ENCODE results near the gene CSNK1G1.
A peak's percentile ranks its signal among the peaks of the same experiment; 100 is the strongest.

Gene CSNK1G1

DNA sequence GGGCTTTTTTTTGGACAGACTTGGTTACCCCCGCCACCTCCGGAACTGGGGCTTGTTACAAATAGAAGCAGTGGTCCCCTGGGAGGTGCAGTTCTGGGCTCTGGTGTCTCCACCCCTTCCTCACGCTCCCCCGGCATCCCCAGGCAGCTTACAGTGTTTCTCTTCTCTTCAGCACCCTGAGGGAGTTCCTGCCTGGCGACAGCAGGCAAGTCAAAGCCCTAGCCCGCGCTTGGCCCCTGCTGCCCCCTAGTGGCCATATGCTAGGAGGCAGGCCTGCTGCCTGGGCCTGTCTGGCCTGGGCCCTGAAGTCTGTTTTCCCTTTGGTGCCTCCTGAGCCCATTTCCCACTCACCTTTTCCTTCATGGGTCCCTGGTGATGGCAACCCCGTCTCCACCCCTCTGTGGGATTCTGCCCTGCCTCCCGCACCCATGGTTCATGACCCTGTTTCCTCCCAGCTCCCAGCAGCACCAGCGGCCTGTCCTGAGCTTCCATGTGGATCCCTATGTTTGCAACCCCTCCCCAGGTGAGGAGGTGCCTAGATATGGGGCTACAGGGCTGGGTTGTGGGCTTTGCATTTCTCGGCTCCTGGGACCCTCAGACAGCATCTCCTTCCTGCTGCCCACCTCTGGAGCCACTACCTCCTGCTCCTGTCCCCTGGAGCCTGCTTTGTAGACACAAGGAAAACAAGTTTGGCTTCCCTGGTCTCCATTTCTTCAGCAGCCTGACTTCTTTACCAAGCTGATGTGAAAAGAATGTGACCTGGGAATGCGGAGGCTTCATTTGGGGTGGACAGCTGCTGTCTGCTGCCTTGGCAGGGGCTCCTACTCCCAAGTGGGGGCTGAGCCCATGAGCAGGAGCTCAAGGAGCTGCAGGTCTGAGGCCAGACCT, 202.2 kb downstream of the CSNK1G1 start:
- peak; percentile 74 for DNase-seq

DNA sequence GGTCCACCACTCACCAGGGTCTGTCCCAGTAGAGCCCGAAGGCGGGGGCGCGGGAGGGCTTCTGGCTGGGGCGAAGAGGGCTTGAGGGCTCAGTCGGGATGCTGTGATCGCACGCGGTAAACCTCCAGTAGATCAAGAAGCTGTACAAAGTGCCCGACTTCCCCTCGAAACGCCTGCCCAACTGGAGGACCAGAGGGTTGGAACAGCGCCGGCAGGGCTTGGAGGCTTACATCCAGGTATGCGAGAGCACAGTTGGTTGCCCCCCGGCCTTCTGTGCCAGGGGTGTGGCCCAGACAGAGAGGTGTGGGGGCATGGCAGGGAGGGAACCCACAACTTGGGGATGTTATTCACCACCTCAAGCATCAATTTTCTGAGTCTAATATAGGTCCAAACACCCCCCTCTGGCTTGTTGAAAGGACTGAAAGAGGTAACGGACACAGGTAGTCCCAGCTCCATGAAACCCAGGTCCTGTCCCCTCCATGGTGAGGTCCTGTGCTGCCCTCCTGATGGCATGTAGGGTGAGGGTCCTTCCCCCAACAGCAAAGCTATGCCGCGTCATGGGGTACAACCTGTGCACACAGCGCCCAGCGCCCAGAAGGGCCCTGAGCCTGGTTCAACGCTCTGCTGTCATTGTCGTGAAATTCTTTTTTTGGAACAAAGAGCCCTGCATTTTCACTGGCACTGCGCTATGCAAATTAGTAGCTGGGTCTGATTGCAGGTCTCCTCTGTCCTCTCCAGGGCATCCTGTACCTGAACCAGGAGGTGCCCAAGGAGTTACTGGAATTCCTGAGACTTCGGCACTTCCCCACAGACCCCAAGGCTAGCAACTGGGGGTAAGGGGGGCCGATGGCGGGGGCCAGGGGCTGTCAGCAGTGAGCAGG, 203.2 kb downstream of the CSNK1G1 start:
- peak; percentile 49 for DNase-seq

DNA sequence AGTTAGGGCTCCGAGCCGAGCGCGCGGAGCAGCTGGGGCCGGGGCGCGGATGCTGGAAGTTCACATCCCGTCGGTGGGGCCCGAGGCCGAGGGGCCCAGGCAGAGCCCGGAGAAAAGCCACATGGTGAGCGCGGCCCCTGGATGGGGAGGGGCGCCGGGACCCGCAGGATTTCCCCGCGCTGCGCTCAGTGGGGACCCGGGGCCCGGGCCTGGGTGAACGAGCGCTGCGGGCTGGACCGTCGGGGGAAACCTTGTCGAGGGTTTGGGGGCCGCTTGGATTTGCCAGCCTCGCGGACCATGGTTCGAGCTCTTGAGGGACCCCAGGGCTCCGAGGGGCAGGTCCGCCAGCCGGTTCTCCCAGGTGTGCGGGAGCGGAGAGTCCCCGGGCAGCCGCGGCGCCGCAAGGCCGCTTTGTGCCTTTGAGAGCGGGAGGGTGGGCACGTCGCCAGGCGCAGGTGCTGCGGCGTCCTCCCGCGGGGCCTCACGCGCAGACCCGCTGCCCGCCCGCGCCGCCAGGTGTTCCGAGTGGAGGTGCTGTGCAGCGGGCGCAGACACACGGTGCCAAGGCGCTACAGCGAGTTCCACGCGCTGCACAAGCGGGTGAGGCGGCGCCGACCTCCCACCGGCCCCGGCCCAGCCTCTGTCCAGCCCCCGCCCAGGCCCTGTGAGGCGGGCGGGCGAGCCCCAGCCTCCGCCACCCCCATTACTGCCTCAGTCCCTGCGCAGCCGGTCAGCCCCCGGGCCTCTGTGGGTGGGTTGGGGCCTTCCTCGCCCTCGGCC, 204.1 kb downstream of the CSNK1G1 start, which contains the start of gene SNX22:
SNX22 (plus strand) TSS at position 5 of the 780 bp plus-strand sequence; CDS start at position 50, 45 bp downstream.
- peak; percentile 73 for DNase-seq

DNA sequence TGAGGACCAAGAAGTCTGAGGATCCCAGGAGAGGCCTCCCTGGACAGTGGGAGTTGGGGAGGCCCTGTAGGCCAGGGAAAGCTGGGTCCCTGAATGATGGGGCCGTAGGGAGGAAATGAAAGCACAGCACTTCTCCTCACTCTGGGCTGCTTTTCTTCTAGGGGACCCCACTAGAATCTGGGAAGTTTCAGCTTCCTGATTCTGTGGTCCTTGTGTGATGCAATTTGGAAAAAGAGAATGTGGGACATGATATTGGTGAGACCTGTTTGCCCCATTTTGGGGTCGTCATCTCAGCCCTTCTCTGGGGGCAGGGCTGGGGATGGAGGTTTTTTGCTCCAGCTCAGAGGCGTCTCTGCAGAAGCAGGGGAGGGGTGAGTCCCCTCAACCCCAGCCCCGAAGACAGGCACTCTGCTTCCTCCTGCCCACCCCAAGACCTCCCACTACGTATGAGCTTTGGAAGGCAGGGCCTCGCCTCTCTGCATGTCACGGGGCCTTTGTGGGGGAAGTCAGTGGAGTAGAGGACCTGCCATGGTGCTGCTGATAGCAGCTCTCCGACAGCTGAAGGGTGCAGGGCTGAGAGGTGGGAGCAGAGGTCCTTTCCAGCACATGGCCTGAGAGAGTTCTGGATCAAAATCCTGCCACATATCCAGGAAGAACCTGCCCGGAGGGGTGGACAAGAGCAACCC, 205.9 kb downstream of the CSNK1G1 start:
- no peak for DNase-seq

DNA sequence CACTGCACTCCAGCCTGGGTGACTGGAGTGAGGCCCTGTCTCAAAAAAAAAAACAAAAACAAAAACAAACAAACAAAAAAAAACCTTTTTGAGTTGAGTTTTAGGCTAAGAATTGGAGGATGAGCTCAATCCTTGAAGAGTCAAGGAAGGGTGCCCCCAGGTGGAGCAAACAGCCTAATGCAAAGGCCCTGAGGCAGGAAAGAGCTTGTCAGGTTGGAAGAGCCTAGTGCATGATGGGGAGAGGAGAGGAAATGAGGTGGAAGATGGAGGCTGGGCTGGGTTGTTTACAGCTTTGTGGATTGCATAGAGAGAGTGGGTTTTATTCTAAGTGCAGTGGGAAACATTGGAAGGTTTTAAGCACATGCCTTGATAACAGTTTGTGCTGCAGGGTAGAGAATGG, 206.5 kb downstream of the CSNK1G1 start:
- DNase-seq = no peak

DNA sequence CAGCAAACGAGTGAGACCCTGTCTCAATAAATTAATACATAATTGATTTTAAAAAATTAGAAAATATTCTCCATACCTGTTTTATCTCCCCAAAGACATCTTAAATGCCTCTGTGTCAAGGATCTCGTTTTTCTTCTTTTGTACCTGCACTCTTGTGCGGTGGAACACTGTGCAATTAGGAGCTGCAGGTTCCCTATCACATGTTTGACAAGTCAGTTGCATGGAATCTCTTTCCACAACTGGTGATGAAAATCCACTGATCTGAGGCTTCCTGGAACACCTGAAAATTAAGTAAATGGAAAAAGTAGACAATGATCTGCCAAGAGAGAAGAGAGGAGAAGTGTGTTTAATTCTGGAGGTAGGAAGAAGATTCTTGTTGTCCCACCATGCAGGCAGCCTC, 207.4 kb downstream of the CSNK1G1 start:
- DNase-seq = no peak

DNA sequence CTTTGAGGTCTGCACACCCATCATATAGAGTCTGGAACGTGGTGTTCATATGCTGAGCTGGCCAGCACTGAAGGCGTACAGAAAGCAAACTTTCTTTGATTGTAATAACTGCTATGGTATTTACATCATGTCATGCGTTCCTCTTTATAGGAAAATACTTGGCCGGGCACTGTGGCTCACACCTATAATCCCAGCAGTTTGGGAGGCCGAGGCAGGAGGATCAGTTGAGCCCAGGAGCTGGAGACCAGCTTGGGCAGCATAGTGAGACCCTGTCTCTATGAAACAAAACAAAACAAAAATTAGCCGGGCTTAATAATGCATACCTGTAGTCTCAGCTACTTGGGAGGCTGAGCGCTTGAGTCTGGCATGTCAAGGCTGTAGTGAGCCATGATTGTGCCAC, 207.8 kb downstream of the CSNK1G1 start:
- no peak for DNase-seq

DNA sequence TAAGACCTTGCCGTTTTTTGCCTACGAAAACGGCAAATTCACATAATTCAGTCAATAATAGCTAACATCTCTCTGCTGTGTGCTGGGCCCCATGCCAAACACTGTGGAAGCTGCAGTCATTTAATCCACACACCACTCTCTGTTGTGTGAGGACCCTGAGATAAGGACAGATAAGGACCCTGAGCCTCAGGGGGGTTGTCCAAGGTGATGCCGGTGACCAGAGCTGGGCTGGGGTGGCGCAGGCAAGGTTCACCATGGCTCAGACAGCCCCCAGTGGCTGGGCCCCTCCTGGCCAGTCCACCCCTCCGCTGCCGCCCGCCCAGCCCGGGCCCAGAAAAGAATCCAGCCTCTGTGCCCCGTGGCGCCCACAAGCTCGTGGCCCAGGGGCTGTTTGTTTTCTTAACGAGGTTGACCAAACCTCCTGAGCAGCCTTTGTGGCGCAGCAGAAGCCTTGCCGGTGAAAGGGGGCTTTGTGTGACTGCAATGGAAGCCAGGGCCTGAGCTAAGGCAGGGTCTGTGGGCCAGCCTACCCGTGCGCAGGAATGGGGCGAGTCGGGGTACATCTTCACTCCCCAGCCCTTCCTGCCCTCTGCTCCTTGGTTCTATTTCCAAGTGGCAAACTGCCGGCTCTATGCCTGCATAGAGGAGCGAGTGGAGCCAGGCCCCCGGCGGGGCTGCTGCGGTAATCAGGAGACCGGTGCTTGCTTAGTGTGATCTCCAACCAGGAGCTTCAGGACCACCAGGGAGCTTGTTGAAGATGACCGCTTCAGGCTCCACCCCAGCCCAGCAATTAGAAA, 208.9 kb downstream of the CSNK1G1 start:
- no peak for DNase-seq

DNA sequence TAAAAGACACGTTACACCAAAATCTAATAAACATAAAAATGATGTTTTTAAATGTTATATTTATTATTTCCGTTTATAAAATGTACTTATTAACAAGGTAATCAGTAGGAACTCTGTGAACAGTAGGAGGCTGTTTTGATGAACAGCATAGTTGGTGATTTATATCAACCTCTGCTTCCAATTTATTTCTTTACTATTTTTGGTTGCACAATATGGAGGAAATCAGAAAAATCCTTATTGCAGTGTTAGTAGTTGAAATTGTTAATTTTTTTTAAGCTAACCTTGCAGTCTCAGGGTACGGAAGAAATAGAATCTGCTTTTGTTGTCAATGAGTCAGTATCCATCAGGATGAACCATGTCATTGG, 209.5 kb downstream of the CSNK1G1 start:
- no peak for DNase-seq

DNA sequence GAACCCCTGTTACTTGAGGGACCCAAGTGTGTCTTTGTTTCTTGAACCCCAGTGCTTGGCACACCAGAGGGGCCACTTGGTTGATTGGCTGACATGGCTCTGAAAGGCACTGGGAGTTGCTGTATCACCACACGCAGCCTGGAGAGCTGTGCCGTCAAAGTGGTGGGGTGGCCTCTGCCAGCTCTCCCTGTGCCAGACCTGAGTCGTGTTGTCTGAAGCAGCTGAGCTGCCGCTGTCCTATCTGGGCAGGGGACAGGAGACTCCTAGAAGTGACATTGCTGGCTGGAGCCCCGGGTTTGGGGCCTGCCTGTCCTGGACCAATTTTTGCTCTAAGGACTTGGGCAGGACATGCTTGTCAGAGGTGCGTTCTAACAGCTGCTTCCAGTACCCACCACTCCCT, 209.9 kb downstream of the CSNK1G1 start:
- DNase-seq = no peak

DNA sequence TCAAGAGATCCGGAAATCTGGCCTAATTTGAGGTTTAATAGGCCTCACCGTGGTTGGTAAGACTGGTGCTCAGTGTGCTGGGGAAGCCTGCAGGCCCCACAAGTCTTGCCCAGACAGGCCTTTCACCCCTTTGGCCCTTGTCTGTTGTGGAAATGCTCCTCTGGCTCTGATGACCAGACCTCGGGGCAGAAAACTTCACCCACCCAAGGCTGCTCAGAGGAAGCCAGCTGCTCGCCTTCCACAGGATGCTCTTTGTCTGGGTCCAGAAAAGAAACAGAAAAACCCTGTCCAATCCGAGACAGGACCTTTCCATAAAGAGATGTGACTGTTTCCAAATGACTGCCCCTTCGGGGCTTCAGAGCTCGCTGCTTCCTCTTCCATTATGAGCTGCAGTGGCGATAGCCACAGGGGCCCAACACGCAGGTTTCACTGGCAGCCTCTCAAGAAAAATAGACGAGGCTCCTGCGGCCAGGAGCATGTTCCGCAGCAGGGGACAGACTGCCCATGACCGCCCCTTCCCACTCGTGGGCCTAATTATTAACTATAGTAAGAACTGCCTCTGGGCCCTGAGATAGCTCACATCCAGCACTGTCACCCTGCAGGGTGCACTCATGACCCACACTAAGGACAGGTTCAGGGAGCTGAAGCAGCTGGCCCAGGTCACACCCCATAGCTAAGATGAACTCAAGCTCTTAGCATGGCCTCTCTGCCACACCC, 211.2 kb downstream of the CSNK1G1 start:
- DNase-seq = no peak

DNA sequence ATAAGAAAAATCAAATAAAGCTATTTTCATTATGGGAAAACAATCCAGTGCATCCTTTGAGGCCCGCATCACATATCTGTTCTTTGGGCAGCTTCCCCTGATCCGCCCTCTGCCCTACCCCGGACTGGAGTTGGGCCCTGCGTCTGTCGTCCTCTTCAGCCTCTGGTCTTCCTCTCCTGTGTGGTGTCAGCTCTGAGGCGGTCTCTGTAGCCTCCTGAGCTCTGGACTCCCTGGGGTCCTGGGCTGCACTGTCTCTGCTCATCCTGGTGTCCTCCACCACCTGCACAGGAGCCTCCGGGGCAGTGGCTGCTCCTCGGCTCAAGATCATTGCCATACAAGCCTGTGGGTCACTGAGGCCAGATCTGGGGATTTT, 211.8 kb downstream of the CSNK1G1 start:
- no peak for DNase-seq

DNA sequence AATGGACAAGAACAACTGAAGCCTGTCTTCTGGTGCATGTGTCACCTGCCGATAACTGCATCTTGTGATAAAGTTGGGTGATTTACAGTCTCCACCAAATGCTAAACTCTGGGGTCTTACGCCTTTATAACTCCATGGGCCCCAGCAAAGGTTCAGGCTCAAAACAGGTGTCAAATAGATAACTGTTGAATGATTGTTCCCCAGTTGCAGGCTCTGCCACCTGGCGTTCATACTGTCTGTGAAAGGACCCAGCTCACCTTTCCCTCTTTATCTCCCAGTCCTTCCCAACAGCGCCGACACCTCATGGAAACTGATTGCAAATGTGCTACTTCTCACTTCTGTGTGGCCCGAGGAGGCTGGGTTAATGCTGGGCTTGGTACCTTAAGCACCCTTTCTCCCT, 212.7 kb downstream of the CSNK1G1 start:
- no peak for DNase-seq

DNA sequence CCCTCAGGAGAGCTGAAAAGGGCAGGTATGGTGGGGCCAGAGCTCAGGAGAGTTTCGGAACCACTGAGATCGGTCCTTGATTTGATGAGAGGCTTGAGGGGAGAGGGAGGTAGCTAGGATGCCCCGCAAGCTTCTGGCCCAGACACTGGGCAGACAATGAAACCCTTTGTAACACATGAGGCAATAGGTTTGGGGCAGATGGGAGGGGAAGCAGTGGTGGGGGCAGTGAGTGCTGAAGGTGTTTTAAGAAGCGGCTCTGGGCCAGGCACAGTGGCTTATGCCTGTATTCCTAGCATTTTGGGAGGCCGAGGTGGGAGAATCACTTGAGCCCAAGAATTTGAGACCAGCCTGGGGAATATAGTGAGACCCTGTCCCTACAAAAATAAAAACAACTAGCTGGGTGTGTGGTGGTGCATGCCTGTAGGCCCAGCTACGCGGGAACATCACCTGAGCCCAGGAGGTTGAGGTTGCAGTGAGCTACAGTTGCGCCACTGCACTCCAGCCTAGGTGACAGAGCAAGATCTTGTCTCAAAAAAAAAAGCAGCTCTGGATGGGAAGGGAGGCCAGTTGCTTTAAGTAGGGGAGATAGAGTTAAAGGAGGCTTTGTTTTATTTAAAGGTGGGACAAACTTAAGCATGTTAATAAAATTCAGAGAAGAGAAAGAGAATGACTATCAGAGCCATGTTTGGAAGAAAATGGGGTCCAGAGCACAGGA, 214.0 kb downstream of the CSNK1G1 start:
- no peak for DNase-seq

DNA sequence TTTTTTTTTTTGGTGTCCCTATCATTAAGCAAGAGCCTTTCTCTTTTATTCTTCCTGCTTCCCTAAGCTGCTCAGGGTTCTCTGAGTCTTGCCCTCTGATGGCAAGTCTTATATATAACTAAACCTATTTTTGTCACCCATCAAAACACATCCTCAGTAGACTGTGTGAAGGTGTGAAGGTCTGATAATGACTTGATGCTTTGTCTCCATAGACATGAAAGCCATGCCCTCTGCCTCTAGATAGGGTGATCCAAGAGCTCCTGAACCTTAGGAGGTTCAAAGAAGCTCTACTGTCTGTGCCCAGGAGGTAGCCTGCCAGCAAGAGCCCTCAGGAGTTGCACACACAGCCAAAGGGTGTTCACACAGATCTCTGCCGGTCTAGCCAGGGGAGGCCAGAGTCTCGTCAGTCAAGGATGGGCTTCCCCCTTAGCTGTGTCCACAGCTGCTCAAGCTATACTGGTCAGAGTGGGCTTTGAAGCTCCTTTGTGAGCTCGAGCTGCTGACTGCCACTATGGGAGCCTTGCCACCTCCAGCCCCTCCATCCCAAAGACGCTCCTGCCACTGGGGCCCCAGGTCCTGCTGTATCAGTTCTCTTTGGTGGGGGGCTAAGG, 217.5 kb downstream of the CSNK1G1 start:
- DNase-seq = no peak

DNA sequence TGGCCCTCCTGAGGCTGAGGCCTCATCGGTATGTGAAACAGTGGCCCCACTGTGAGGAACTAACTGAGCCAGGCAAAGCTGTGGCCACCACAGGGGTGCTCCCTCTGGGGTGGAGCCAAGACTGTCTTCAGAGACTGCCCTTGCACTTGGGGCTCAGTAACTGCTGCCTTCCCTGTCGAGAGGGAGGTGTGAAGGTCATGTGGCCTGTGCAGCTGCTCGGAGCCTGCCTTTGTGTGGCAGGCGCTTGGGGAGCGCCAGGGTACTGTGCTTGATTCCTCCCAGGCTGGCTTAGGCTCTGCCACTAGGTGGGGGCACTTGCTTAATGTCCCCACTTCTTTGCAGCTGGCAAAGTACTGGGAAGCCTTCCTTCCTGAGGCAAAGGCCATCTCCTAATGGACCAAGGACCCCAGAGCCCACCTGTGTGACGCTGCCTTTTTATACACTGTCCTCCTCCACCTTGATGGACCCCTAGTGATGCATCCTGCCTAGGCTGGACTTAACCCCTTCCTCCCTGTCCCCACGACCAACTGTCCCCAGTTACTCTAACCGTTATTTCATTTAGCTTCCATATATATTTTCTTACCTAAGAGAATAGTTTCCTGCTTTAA, 218.6 kb downstream of the CSNK1G1 start:
- no peak for DNase-seq

DNA sequence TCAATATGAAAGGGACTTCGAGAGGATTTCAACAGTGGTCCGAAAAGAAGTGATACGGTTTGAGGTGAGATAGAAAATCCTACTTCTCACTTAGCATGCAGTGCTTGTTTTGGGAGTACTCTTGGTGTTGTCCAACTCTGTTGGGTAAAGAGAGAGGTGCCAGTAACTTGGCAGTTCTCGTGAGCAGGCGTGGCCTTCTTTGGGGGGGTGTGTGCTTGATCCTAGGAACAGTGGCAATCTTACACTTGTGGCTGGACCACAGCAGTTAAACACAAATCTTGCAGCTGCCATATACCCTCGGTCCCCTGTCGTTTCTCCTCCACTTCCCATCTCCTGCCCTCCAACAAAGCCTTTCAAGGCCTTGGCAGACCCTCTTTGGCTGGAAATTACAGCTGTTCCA, 219.6 kb downstream of the CSNK1G1 start:
- DNase-seq = no peak

DNA sequence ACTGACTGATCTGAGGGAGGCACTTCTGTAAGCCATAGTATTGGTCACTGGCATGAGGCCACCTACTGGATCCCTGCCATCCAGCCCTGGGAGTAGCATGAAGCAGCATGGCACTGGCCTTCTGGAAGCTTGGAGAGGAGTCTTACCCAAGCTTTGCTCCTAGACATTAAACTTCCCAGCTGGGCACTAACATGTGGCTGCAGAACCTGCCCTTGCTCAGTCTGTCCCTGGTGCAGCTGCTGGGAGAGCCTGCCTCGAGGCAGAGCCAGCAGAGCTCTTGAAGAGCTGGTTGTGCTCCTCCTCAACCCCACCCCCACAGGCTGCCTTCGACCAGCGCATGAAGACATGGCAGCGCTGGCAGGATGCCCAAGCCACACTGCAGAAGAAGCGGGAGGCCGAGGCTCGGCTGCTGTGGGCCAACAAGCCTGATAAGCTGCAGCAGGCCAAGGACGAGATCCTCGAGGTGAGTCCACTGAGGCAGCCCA, 221.6 kb downstream of the CSNK1G1 start:
- no peak for DNase-seq
